Choroid plexus epithelial cell (primary cell): ENCODE measurements around the gene C2CD5.

Experiments used
- DNase-seq: peaks from one replicate; pipeline ENCODE4 v3.0.0-alpha.2; 2010; ENCODE audit warnings: low read depth
- H3K4me3 ChIP-seq: 2 replicates; pipeline ENCODE4 v1.5.1; 2011; ENCODE audit warnings: low read depth, mild to moderate bottlenecking, control low read depth, low read length, moderate library complexity
- TF ChIP-seq, protein P1 (sequence below): conservative IDR thresholded peaks from 2 replicates; pipeline ENCODE4 v1.5.1; 2011; ENCODE audit warnings: low read depth, mild to moderate bottlenecking, control low read depth, inconsistent platforms, low read length, moderate library complexity

Gene C2CD5

DNA sequence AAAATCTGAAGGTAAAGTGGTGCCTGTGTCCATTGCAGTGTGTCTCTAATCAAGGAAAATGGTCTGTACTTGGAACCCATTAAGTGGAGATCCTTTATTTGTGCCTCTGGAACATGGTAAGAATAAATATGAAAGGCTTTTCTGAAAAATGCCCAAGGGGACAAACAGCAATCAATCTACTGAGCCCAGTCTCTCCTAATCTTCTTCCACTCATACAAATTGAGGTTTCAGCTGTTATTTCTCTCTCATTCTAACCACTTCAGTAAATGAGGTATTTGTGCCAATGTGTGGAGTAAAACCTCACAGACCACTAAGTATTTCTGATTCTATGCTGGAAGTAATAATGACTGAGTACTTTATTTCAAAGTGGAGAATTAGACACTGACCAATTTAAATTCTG is 127.5 kb downstream of the C2CD5 start:
- TF ChIP-seq, protein P1, sequence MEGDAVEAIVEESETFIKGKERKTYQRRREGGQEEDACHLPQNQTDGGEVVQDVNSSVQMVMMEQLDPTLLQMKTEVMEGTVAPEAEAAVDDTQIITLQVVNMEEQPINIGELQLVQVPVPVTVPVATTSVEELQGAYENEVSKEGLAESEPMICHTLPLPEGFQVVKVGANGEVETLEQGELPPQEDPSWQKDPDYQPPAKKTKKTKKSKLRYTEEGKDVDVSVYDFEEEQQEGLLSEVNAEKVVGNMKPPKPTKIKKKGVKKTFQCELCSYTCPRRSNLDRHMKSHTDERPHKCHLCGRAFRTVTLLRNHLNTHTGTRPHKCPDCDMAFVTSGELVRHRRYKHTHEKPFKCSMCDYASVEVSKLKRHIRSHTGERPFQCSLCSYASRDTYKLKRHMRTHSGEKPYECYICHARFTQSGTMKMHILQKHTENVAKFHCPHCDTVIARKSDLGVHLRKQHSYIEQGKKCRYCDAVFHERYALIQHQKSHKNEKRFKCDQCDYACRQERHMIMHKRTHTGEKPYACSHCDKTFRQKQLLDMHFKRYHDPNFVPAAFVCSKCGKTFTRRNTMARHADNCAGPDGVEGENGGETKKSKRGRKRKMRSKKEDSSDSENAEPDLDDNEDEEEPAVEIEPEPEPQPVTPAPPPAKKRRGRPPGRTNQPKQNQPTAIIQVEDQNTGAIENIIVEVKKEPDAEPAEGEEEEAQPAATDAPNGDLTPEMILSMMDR: no peak
- no peak for DNase-seq

DNA sequence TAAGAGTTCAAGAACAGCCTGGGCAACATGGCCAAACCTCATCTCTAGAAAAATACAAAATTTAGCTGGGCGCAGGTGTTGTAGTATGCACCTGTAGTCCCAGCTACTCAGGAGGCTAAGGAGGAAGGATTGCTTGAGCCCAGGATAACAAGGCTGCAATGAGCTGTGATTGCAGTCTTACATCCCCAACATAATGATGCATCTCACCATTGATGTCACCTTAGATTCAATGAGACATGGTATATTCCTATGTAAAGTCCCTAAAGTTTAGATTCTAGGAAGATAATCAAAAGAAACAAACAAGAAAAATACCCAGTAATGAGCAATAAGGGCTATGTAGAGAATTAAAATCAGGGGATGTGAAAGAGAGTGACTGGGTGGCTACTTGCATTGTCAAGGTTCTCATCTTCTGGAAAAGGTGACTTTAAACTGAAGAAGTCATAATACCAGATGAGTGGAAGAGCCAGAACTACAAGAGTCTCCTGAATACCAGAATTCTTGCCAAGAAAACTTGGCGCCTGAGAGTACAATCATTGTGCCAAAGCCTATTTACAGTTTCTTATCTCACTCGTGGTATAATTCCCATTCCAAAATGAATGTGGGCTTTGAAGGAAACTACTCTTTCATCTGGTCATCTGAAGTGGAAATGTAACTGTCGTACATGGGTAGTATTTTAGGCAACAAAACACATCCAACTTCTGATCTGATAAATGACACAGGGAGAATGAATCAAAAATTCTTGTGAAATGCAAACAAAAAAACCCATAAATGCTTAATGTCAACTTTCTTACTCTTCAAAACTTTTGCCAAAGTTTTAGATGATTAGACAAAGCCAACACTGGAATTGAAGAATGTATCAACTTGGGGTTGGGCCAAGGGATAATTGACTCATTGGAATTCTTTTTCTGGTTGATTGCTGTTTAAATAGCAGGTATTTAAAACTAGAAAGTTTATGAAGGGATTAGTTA is 128.7 kb downstream of the C2CD5 start:
- H3K4me3 ChIP-seq: no peak overlapping the region
- no peak for DNase-seq
- TF ChIP-seq, protein P1: no peak

More for the DNA sequence above, 127.5 kb downstream of the C2CD5 start:
- H3K4me3 ChIP-seq: no peak overlapping the region

DNA sequence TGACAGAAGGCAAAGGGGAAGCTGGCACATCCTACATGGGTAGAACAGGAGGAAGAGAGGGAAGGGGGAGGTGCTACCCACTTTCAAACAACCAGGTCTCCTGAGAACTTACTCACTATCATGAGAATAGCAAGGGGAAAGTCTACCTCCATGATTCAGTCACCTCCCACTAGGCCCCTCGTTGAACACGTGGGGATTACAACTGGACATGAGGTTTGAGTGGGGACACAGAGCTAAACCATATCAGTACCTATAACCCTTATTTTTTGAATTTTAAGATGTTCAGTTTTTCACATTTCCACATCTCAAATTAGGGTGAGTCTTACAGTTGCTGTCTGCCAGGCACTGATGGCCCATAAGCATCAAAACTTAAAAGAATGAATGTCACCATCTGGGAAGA is 129.6 kb downstream of the C2CD5 start:
- no peak overlapping the region for H3K4me3 ChIP-seq
- no peak for DNase-seq
- TF ChIP-seq, protein P1: no peak

DNA sequence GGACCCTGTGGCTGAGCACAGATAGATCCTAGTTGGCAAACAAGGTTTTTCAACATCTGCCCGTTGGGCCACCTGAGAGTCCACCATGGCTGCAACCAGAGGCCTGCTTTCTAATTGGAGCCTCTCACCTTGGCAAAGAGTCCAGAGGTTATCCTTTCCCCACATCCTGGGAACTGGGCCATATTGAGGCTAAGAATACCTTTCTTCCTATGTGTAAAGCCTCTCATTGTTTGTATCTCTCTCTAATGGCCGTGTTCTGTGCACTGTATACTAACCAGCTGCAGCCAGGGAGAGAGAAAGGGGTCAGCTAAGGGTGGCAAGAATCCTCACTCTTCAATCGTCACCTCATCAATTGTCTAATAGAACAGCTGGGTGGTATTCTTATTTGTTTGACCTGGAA is 130.8 kb downstream of the C2CD5 start:
- no peak overlapping the region for H3K4me3 ChIP-seq
- no peak for DNase-seq
- TF ChIP-seq, protein P1: no peak

DNA sequence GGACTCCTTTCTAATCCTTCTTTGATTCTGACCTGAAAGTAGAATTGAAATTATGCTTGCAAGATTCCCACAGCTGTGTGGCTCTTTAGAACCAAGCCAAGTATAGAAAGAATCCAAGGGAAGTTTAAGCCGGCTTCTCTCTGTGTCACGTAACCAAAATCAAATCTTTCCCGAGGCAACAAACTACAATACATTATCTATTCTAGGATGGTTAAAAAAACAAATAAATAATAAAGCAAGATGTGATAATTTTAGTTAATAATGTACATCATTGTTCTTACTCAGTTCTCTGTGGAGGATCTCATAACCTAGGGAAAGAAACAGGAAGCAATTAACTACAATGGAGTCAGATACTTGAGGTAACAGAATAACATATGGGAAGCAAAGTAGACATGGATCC is 131.8 kb downstream of the C2CD5 start:
- DNase-seq: no peak
- TF ChIP-seq, protein P1: no peak

DNA sequence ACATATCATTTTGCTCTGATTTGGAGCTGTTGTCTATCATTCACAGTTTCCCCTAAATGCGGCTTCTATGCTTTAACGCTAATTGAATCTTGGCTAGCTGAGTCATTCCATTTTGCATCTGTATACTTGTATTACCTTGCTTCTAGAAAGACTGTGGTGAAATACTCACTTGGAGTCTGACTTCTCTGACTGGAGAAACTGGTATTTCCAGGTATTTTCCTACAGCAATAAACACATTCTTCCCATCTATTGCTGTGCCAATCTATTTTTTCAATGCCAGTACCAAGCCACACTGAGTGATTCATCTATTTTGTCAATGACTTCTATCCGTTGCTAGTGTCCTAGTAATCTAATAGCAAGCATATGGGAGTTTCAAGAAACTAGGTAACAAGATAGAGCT is 133.9 kb downstream of the C2CD5 start:
- no peak for DNase-seq
- H3K4me3 ChIP-seq: no peak overlapping the region
- TF ChIP-seq, protein P1: no peak

More for the DNA sequence above, 131.8 kb downstream of the C2CD5 start:
- no peak overlapping the region for H3K4me3 ChIP-seq
